Measurements from ENCODE around the gene PRDM16.

GRCh38 chr1:3082571-3083516 lies 13.8 kb downstream of the PRDM16 start:
- TF ChIP-seq CTCF (IDR thresholded peaks at IDR 0.05; ENCODE audit: low read length) (no peak), EZH2 (IDR thresholded peaks at IDR 0.05; ENCODE audit: borderline replicate concordance, low read length) (no peak)

Measured in OCI-LY1 (cell line).